Measurements from ENCODE around the gene IL17C. TPM values are rescaled to one million over a fixed set of nuclear protein-coding genes. Genes with fewer than 3 reads are reported as not detected.

Gene IL17C
- total RNA-seq, 1 experiment from 2014 or later: 0.28 TPM

DNA sequence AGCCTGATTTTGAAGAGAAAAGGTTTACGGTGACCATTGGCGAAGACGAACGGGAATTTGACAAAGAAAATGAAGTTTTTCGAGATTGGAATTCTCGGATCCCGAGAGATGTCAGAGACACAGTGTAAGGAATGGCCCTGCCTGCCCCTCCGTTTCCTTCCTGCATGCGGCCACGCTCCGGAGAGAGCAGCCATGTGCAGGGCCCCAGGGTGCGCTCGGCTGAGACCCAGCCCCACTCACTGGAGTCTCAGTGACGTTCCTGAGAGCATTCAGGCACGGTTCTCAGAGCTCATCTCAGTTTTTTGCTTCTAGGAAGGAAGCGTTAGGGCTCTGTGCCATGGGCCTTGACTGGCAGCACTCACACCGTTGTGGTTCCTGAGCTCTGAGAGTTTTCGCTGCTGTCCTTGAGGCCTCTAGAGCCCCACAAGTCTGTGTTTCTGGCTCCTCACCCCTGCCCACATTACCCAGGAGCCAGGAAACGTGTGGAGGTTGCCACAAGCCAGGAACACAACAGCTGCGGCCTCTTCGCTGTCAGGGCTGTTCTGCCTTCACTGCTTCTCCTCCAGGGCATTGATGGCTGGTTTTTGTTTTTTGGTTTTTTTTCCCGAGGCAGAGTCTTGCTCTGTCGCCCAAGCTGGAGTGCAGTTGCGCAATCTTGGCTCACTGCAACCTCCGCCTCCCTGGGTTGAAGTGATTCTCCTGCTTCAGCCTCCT is 38.4 kb upstream of the IL17C start:
- intact Hi-C loops (cut with micrococcal nuclease; ENCODE audit: unreplicated experiment): no loop called here
- H3K27ac ChIP-seq (ENCODE audit: low read depth, low read length, poor library complexity, severe bottlenecking): no peak overlapping the region
- CTCF ChIA-PET: no interaction called here
- no TSS peak for BruUV-seq (replicated peaks)
- H3K36me3 ChIP-seq (ENCODE audit: insufficient read depth, low read length, poor library complexity, severe bottlenecking): peaks cover 52% of the 10 kb centered on the region
- no peaks in the 10 kb centered on the region for H3K9me3 ChIP-seq (ENCODE audit: low read depth, low read length, poor library complexity, severe bottlenecking)
- H3K4me3 ChIP-seq (ENCODE audit: low read depth, low read length, poor library complexity, severe bottlenecking): no peak overlapping the region
- H3K4me1 ChIP-seq (ENCODE audit: insufficient read depth, low read length, poor library complexity, severe bottlenecking): no peaks in the 10 kb centered on the region
- POLR2A ChIA-PET (ENCODE audit: low non-redundant PET): no interaction called here
- H3K27me3 ChIP-seq (replicated peaks; ENCODE audit: insufficient read depth, low read depth, low read length, poor library complexity): no peaks in the 10 kb centered on the region
- DNase-seq (ENCODE audit: low spot score): no peak
- TF ChIP-seq EZH2 (IDR thresholded peaks at IDR 0.05; ENCODE audit: borderline replicate concordance, low read depth, low read length, poor library complexity, severe bottlenecking): no peak

DNA sequence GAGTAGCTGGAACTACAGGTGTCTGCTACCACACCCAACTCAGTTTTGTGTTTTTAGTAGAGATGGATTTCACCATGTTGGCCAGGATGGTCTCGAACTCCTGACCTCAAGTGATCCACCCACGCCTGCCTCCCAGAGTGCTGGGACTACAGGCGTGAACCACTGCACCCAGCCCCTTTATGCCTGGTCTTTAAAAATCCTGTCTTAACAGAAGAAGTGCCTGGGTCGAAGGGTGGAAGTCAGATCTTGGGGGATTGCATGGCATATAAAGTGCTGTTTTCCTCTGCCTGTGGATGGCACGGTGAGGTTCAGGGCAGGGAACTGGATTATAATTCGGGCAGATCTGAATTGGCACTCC is 37.9 kb upstream of the IL17C start:
- Histone ChIP-seq H3K4me3 (ENCODE audit: low read depth, low read length, poor library complexity, severe bottlenecking) (no peak overlapping the region), H3K36me3 (ENCODE audit: insufficient read depth, low read length, poor library complexity, severe bottlenecking) (peaks cover 48% of the 10 kb centered on the region), H3K27me3 (replicated peaks; ENCODE audit: insufficient read depth, low read depth, low read length, poor library complexity) (no peaks in the 10 kb centered on the region), H3K4me1 (ENCODE audit: insufficient read depth, low read length, poor library complexity, severe bottlenecking) (no peaks in the 10 kb centered on the region), H3K27ac (ENCODE audit: low read depth, low read length, poor library complexity, severe bottlenecking) (no peak overlapping the region), H3K9me3 (ENCODE audit: low read depth, low read length, poor library complexity, severe bottlenecking) (no peaks in the 10 kb centered on the region)
- ChIA-PET POLR2A (ENCODE audit: low non-redundant PET) (no interaction called here), CTCF (no interaction called here)
- no peak for TF ChIP-seq EZH2 (IDR thresholded peaks at IDR 0.05; ENCODE audit: borderline replicate concordance, low read depth, low read length, poor library complexity, severe bottlenecking)
- TF ChIP-seq, protein P1, sequence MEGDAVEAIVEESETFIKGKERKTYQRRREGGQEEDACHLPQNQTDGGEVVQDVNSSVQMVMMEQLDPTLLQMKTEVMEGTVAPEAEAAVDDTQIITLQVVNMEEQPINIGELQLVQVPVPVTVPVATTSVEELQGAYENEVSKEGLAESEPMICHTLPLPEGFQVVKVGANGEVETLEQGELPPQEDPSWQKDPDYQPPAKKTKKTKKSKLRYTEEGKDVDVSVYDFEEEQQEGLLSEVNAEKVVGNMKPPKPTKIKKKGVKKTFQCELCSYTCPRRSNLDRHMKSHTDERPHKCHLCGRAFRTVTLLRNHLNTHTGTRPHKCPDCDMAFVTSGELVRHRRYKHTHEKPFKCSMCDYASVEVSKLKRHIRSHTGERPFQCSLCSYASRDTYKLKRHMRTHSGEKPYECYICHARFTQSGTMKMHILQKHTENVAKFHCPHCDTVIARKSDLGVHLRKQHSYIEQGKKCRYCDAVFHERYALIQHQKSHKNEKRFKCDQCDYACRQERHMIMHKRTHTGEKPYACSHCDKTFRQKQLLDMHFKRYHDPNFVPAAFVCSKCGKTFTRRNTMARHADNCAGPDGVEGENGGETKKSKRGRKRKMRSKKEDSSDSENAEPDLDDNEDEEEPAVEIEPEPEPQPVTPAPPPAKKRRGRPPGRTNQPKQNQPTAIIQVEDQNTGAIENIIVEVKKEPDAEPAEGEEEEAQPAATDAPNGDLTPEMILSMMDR (conservative IDR thresholded peaks at IDR 0.05; ENCODE audit: low read depth, low read length): no peak
- no TSS peak for BruUV-seq (replicated peaks)
- no peak for DNase-seq (ENCODE audit: low spot score)
- intact Hi-C loops (cut with micrococcal nuclease; ENCODE audit: unreplicated experiment): no loop called here

DNA sequence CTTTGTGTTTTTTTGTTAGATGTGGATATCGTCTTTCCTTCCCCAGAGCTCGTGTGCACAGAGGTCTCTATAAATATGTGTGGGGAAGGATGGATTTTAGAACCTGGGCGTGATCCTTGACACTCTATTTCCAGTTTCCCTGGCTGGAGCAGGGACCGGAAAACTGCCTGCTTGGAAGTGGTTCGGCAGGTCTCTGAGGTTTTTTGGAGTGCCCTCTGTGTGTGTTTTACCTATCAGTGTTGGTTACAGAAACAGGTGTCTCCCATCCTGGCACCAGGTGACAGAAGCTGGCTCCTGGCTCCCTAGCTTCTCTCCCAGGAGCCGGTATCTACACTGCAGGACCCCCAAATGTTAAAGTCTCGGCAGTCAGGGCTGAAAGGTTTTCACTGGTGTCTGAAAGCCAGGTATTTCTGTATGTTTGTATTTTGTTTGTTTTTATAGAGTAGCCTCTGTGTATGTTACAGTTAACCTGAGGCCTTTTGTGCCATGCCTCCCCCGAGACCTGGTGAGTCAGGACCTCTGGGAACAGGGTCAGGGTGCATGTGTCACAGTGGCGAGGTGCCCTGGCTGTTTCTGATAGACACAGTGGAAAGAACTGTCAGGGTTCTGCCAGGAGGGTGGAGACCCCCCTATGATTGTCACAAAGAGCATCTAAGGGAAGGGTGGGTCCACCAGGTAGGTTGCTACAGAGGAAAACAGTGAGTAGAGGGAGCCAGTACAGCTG is 36.9 kb upstream of the IL17C start:
- ChIA-PET CTCF (no interaction called here), POLR2A (ENCODE audit: low non-redundant PET) (no interaction called here)
- BruUV-seq (replicated peaks): no TSS peak
- Histone ChIP-seq H3K9me3 (ENCODE audit: low read depth, low read length, poor library complexity, severe bottlenecking) (no peaks in the 10 kb centered on the region), H3K4me1 (ENCODE audit: insufficient read depth, low read length, poor library complexity, severe bottlenecking) (no peaks in the 10 kb centered on the region), H3K27me3 (replicated peaks; ENCODE audit: insufficient read depth, low read depth, low read length, poor library complexity) (no peaks in the 10 kb centered on the region), H3K27ac (ENCODE audit: low read depth, low read length, poor library complexity, severe bottlenecking) (no peak overlapping the region), H3K4me3 (ENCODE audit: low read depth, low read length, poor library complexity, severe bottlenecking) (no peak overlapping the region), H3K36me3 (ENCODE audit: insufficient read depth, low read length, poor library complexity, severe bottlenecking) (peaks cover 48% of the 10 kb centered on the region)
- DNase-seq (ENCODE audit: low spot score): no peak
- intact Hi-C loops (cut with micrococcal nuclease; ENCODE audit: unreplicated experiment): no loop called here
- TF ChIP-seq, protein P1 (conservative IDR thresholded peaks at IDR 0.05; ENCODE audit: low read depth, low read length): no peak
- no peak for TF ChIP-seq EZH2 (IDR thresholded peaks at IDR 0.05; ENCODE audit: borderline replicate concordance, low read depth, low read length, poor library complexity, severe bottlenecking)

All from A673 (cell line).